GM19397 (cell line): ENCODE results near the gene SNRPA.
"Not testable (repeated sequence)": the region's sequence is repeated elsewhere in the genome, so short reads cannot be mapped to it uniquely, and the experiment has no call there.

Experiments used
- ATAC-seq: cut with Tn5 transposase; IDR thresholded peaks from one replicate; pipeline ENCODE4 v1.9.1; 2021; ENCODE audit warnings: mild to moderate bottlenecking, moderate library complexity; ENCODE audit not compliant: unreplicated experiment

The SNRPA gene

DNA sequence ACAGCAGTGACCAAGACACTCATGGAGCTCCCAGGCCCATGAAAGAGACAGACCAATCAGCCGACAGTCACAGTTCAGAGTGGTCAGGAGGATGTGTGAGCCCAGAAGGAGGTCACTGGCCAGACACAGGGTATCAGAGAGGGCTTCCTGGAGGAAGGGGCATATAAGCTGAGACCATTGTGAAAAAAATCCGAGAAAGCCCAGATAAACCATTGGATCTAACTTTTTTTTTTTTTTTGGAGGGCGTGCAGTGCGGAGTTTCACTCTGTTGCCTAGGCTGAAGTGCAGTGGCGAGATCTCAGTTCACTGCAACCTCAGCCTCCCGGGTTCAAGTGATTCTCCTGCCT is 29.9 kb upstream of the SNRPA start:
- no peak for ATAC-seq

DNA sequence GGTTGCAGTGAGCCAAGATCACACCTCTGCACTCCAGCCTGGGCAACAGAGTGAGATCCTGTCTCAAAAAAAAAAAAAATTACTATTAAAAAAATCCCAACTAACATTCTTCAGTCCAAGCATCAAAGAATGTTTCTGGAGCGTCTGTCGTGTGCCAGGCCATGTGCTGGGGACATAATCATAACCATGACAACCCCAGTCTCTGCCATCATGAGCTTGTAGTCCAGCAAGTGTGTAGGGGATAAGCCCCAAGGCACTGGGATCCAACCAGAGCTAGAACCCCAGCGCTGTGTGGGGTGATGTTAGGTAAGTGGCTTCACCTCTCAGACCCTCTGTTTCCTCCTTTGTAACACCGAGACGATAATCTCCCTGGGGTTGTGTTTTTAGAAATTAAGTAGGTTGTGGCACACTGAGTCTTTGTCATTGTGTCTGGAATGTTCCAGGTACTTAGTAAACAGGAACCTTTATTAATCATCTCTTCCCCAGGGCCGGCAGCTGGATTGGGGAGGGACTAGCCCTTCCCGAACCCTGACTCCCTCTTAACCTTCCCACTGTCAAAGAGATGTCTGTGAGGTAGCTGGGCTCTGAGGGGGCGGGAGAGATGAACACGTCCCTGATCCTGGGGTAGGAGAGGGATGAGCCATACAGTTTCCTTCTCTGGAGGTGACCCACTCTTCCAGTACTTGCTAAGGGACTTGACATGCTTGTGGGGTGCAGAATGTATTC is 28.9 kb upstream of the SNRPA start:
- no peak for ATAC-seq

DNA sequence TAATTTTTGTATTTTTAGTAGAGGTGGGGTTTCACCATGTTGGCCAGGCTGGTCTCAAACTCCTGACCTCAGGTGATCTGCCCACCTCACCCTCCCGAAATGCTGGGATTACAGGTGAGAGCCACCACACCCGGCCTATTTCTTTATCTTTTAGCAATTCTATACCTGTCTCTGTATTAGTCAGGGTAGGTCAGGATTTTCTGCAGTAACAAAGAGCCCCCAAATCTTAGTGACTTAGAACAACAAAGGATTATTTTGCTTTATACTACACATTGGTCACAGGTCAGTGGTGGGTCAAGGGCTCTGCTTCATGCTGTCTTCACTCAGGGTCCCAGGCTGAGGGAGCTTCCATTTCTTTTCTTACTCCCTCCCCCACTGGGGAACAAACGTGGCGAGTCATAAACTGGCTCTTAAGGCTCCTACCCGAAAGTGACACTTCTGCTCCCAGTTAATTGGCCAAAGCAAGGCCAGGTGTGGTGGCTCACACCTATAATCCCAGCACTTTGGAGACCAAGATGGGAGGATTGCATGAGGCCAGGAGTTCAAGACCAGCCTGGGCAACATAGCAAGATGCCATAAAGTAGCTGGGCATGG is 27.2 kb upstream of the SNRPA start:
- no peak for ATAC-seq

DNA sequence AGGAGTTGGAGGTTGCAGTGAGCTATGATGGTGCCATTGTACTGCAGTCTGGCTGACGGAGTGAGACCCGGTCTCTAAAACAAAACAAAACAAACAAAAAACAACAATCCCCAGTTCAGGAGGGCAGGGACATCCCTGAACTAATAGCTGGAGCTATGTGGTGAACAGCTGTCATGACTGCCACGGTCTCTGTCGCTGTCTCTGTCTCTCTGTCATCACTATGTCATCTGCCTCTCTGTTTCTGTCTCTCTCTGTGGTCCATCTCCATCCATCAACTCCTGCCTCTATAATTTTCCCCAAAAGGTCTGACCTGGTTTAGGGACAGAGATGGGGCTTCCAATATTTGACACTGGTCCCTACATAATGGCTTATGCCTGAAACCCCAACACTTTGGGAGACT is 26.7 kb upstream of the SNRPA start:
- no peak for ATAC-seq

DNA sequence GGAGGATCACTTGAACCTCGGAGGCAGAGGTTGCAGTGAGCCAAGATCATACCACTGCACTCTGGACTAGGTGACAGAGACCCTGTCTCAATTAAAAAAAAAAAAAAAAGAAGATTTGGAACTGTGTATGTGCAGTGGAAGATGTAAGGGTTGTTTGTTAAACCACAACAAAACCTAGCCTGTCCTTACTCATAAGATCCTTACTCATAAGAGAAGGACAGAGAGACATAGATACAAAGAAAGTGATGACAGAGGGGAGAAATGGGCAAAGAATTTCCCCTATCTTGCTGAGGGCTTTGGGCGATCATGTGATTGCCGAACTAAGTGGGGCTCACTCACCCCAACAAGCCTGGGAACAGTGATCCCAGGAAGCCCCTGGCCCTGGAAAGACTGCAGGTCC is 26.1 kb upstream of the SNRPA start:
- no peak for ATAC-seq

DNA sequence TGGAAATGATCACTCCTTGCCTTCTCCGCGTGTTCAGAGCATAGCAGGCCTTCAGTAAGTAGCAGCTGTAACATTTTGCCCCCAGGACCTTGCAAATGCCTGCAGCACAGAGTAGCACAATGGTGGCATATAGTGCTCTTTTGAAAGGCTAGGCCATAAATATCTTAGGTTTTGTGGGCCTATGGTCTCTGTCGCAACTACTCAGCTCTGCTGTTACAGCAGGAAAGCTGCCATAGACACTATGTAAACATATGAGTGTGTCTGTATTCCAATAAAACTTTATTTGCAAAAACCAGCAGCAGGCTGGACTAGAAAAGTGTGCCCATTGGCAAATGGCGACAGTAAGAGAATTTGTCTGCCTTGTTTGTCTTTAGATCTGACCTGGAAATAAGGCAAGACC is 24.7 kb upstream of the SNRPA start:
- ATAC-seq = no peak

DNA sequence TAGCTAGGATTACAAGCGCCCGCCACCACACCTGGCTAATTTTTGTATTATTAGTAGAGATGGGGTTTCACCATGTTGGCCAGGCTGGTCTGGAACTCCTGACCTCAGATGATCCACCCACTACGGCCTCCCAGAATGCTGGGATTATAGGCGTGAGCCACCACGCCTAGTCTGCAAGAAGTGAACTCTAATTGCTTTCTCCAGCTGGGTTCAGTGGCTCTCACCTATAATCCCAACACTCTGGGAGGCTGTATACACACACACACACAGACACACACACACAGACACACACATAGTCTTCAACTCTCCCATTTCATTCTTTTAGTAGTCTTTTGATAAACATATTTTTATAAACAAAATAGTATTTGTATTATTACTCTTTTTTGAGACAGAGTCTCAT is 20.9 kb upstream of the SNRPA start:
- ATAC-seq = not testable (repeated sequence)

DNA sequence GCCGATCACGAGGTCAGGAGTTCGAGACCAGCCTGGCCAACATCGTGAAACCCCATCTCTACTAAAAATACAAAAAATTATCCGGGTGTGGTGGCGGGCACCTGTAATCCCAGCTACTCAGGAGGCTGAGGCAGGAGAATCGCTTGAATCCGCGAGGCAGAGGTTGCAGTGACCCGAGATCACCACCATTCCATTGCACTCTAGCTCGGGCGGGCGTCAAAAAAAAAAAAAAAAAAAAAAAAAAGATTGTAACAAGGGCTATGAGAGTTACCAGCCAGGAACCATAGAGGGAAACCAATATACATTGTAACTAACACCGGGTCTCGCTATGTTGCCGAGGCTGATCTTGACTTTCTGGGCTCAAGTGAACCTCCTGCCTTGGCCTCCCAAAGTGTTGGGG is 18.7 kb upstream of the SNRPA start:
- ATAC-seq = not testable (repeated sequence)

DNA sequence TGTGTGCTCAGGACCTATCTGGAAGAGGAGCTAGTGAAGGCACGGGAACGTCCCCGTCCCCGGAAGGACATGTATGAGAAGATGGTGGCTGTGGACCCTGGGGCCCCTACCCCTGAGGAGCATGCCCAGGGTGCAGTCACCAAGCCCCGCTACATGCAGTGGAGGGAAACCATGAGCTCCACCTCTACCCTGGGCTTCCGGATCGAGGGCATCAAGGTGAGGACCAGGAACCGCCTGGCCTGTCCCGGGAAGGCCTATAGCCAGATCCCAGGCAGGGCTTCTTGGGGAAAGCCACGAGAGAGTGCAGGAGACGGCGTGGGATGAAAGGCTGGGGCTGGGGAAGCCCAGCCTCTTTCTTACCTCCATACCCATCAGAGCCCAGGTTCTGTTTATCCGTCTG is 17.9 kb upstream of the SNRPA start:
- no peak for ATAC-seq

DNA sequence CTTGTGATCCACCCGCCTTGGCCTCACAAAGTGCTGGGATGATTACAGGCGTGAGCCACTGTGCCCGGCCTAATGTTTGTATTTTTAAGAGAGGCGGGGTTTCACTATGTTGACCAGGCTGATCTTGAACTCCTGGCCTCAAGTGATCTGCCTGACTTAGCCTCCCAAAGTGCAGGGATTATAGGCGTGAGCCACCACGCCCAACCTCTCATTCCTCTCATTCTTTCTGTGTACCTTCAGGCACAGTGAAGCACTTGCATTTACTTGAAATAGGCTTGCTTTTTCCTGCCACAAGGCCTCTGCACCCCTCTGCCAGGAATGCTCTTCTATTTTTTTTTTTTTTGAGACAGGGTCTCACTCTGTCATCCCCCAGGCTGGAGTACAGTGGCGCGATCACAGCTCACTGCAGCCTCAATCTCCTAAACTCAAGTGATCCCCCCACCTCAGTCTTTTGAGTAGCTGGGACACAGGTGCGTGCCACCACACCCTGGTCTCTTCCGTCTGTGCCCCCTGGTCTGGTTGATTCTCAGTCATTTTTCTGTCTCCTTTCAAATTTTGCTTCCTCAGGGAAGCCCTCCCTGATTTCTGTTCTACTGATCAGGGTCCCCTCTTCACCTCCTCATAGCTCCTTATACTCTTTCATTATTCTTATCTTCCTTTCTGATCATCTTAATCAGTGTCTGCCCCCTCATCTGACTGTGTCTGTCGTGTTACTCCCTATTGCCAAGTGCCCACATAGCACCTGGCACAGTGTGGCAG is 15.8 kb upstream of the SNRPA start:
- no peak for ATAC-seq

DNA sequence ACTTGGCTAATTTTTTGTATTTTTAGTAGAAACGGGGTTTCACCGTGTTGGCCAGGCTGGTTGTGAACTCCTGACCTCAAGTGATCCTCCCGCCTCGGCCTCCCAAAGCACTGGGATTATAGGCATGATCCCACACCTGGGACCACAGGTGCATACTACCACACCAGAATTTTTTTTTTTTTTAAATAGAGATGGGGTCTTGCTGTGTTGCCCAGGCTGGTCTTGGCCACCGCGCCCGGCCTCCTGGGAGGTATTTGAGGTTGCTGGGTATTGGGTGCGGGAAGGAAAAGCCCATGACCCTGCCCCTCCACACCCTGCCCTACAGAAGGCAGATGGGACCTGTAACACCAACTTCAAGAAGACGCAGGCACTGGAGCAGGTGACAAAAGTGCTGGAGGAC is 14.3 kb upstream of the SNRPA start:
- no peak for ATAC-seq

DNA sequence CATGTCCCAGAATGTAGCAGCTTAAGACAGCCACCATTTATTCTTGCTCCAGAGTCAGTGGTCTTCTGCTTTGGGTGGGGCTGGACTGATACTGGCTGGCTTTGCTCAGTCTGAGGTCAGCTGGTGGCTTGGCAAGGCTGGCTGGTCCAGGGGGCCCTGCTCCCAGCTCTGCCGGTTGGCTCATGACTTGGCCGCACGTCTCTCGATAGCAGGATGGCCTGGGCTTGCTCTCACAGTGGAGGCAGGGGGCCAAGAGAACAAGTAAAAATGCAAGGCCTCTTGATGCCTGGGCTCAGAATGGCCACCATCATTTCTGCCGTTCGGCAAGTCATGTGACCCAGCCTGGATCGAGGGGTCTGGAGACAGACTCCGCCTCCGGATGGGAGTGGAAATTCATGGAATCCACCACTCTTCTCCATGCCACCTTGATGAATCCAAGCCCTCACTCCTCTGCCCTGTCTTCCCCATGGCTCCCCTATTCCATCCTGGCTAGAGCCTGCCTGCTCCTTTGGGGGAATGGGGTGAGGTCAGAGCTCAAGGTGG is 13.8 kb upstream of the SNRPA start:
- no peak for ATAC-seq

DNA sequence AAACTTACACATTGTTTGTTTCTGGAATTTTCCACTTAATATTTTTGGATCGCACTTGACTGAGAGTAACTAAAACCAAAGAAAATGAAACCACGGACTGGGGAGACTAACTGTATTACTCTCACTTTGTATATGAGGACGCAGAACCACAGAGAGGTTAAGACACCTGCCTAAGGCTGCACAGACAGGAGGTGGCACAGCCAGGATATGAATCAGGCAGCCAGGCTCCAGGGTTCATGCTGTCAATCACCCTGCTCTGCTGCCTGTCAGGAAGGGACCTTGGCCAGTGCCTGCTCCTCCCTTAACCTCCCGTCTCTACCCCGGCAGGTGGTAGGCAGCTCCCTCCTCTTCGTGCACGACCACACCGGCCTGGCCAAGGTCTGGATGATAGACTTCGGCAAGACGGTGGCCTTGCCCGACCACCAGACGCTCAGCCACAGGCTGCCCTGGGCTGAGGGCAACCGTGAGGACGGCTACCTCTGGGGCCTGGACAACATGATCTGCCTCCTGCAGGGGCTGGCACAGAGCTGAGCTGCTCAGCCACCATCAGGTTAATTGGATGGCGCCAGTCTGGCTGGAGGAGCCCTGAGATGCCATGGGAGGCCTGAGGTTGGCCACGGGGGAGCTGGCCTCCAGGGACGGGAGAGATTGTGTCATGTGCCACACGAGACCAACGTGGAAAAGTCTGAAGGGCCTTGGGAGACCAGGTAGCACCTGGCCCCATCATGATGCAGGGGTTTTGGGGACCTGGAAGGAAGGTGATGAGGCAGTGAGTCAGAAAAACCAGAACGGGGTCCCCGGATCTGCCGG is 11.8 kb upstream of the SNRPA start:
- no peak for ATAC-seq

DNA sequence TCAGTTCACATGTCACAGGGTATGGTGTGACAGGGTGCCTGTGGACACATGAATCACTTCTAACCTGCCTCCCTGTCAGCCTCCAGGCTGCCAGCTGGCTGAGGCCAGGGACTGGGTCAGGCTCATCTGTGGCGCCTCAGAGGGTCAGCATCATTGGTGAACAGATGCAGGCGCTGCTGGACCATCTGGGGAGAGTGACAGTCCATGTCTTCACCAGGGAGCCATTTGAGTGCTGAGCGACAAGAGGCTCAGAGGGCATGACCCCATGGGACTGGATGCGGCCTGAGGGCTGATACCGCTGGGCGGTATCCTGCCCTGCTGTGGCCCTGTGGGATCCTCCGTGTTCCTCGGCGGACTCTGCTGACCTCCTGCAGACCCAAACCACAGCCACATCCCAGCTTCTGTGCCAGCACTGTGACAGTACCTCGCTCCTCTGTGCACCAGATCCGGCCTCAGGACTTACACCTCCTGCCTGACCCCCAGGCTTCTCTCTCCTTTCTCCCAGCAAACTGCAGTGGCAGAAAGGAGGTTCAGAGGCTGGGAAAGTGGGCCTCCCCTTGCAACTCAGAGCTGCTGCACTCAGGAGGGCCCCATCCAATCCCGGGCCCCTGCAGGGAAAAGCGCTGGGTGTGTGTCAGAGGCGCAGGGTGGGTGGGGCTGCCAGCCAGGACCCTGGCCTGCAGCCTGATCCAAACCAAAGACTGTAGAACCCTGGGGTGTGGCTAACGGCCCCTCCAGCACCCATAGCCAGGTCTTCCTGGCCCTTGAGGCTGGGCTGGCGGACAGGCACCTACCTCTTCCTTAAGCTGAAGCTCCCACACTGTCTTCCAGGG is 10.9 kb upstream of the SNRPA start:
- ATAC-seq = no peak

DNA sequence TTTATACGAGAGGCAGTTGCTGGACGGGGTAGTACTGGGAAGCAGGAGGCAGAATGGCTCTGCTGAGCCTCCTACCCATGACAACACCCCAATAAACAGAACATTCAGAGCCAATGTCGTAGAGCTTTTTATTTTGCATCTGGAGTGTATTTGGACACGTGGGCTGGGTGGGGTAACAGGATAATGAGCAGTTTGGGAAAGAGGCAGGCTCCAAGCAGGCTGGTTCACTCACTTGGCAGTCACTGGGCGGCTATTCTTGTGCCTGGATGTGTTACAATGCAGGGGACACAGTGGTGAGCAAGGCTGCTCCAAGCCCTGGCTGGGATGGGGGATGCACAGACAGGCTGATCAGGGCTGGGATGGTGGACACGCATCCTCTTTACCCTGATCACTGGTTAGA is 10.3 kb upstream of the SNRPA start:
- ATAC-seq = no peak

DNA sequence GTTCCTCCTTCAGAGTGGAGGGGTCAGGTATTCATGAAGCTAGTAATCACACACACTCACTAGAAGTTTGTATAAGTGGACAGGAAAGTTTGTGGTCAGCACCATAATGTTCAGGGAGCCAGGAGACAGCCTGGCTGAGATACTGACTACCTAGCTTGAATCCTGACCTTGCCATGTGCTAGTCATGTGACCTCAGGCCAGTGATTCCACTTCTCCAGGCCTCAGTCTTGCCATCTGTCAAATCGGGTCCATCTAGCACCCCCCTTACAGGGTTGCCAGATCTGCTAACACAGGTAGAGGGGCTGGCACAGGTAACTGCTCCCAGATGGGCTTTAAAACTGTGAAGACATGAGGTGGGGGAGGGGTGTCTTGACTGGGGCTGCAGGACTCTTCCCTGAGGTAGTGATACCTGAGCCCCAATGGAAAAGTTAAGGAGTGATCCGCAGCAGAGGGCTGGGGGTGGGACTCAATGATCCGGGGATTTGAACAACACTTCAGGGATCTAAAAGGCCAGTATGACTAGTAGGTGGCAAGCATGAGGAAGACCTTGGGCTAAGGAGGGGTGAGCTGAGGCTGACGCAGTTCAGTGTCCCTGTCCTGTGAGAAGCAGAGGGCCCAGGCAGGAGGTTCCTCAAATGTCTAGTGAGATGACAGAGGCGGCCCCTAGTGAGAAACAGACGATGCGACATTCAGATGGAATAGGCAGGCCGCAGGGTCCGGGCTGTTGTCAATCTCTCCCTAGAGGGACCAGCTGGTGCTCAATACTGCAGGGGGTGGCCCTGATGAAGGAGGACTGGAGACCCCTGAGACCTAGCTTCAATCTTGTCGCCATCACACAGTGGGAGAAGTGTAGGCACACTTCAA is 9.2 kb upstream of the SNRPA start:
- no peak for ATAC-seq

DNA sequence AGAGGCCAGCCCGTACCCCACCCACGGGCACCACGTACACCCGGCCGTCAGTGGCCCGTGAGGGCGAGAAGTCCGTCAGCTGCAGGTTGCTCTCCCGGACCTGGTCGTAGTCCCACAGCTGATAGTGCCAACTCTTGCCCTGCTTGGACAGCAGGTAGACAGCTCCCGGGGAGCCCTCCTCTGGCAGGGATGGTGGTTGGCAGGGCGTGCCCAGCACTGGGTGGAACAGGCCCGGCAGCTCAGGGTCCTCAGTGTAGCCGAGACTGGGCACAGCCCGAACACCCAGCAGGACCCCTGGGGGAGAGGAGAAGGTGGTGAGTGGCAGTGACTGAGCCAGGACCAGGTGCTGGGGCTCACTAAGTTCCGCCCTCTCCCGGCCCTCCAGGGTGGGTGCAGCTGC is 8.5 kb upstream of the SNRPA start:
- no peak for ATAC-seq

DNA sequence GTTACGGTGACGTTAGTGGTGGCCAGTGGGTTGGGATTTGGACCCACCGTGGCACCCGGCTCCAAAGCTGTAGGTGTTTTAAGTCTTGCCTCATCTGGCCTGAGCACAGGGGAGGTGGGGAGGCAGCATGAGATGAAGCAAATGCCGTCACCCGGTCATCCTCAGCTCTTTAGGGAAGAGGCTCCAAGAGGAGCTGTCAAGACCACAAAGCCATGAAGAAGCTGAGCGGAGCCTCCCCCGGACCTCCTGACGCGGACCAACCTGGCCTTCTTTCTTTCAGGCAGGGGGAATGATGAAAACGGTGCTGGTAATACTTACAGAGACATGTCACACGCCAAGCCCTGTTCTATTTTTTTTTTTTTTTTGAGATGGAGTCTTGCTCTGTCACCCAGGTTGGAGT is 8.1 kb upstream of the SNRPA start:
- ATAC-seq = no peak

DNA sequence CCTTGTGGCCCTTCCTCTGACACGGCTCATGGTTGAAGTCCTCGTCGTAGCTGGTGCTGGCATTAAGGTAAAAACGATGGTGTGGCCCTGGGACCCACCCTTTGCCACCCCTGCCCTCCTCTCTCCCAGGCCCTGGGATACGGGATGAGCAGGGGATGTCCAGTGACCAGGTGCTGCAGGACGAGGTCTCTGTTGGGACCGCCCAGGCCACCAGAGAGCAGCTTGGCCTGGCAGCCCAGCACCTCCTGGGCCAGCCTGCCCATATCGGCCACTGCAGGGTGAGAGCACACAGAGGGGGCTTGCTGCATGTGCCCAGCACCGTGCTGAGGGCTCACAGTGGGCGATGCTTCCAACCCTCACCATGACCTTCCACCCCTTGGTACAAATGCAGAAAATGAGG is 7.1 kb upstream of the SNRPA start:
- ATAC-seq = no peak
